ENCODE measurements around the gene PLEKHA6.
A peak's percentile ranks its signal among the peaks of the same experiment; 100 is the strongest.

PLEKHA6 gene

GRCh38 chr1:204217648-204218000, 142.1 kb downstream of the PLEKHA6 start:
- TF ChIP-seq CTCF (IDR thresholded peaks at IDR 0.05; ENCODE audit: low read depth, low read length), result no peak
- no peak for DNase-seq (ENCODE audit: extremely low read depth, low read depth)

GRCh38 chr1:204216880-204217647, 142.7 kb downstream of the PLEKHA6 start:
- TF ChIP-seq CTCF (IDR thresholded peaks at IDR 0.05; ENCODE audit: low read depth, low read length), result no peak

GRCh38 chr1:204216236-204216635, 143.5 kb downstream of the PLEKHA6 start:
- no peak for DNase-seq (ENCODE audit: extremely low read depth, low read depth)
- TF ChIP-seq CTCF (IDR thresholded peaks at IDR 0.05; ENCODE audit: low read depth, low read length), result no peak

More at GRCh38 chr1:204216880-204217647, 142.7 kb downstream of the PLEKHA6 start:
- DNase-seq (ENCODE audit: extremely low read depth, low read depth), result no peak

GRCh38 chr1:204213668-204214662, 145.8 kb downstream of the PLEKHA6 start, which contains the start of gene GOLT1A:
GOLT1A (minus strand) TSS chr1:204213988; CDS start chr1:204213906, 82 bp downstream.
- peak; percentile 94 for TF ChIP-seq CTCF (IDR thresholded peaks at IDR 0.05; ENCODE audit: low read depth, low read length)
- DNase-seq (ENCODE audit: extremely low read depth, low read depth), result peak; percentile 69

- no peak for DNase-seq (ENCODE audit: extremely low read depth, low read depth)
- no peak for TF ChIP-seq CTCF (IDR thresholded peaks at IDR 0.05; ENCODE audit: low read depth, low read length)
These were observed 147.0 kb downstream of the PLEKHA6 start for GRCh38 chr1:204212715-204213114.

GRCh38 chr1:204211046-204211445, 148.7 kb downstream of the PLEKHA6 start:
- TF ChIP-seq CTCF (IDR thresholded peaks at IDR 0.05; ENCODE audit: low read depth, low read length), result no peak
- no peak for DNase-seq (ENCODE audit: extremely low read depth, low read depth)
